Caco-2 (cell line): ENCODE data around the gene LSM3. TPM values are rescaled to one million over a fixed set of nuclear protein-coding genes. Genes with fewer than 3 reads are reported as not detected.

Experiments
- BruUV-seq: library from RNA; stranded (reverse); fragments of 400-500 nt; replicated peaks from 2 replicates; lab custom pipeline; 2021; lab: Mats Ljungman, UMichigan
- CTCF ChIA-PET: fragments of 300-600 bp; sonication (Branson Sonifier 250); formaldehyde crosslinking; loops from one replicate; lab custom pipeline; 2022; ENCODE audit warnings: antibody characterized with exemption; lab: Charles Lee
- POLR2A ChIA-PET: fragments of 300-600 bp; sonication (Branson Sonifier 250); formaldehyde crosslinking; loops from one replicate; lab custom pipeline; 2022; ENCODE audit warnings: antibody characterized with exemption; lab: Charles Lee
- DNase-seq, 2 experiments: peaks; one replicate each; pipeline versions ENCODE4 v3.0.0 to v3.0.0-alpha.2; 2020 to 2022
- H3K27me3 ChIP-seq: replicated peaks from 2 replicates; pipeline ENCODE4 v1.6.0; 2011; ENCODE audit warnings: low read length; ENCODE audit not compliant: control insufficient read depth, insufficient read depth
- H3K36me3 ChIP-seq: 2 replicates; pipeline ENCODE4 v1.5.1; 2011; ENCODE audit warnings: low read length; ENCODE audit not compliant: control insufficient read depth, insufficient read depth
- H3K4me1 ChIP-seq: fragments of 250-450 bp; sonication (Bioruptor Pico); 2 replicates; pipeline ENCODE4 v1.5.1; 2020; ENCODE audit warnings: mild to moderate bottlenecking
- H3K4me3 ChIP-seq: 2 replicates; pipeline ENCODE4 v1.5.1; 2011; ENCODE audit warnings: low read depth, mild to moderate bottlenecking, control low read depth, low read length
- H3K9me3 ChIP-seq: fragments of 250-450 bp; sonication (Bioruptor Pico); 2 replicates; pipeline ENCODE4 v1.5.1; 2020; ENCODE audit warnings: mild to moderate bottlenecking, moderate library complexity
- H3K27ac Mint-ChIP-seq: one replicate; pipeline ENCODE4 v1.8.0; 2022; ENCODE audit warnings: mixed read lengths; ENCODE audit not compliant: unreplicated experiment
- H3K27me3 Mint-ChIP-seq: one replicate; pipeline ENCODE4 v1.8.0; 2022; ENCODE audit warnings: mixed read lengths; ENCODE audit not compliant: insufficient read depth, unreplicated experiment
- H3K36me3 Mint-ChIP-seq: one replicate; pipeline ENCODE4 v1.8.0; 2022; ENCODE audit warnings: mild to moderate bottlenecking, mixed read lengths; ENCODE audit not compliant: insufficient read depth, unreplicated experiment
- H3K4me1 Mint-ChIP-seq: one replicate; pipeline ENCODE4 v1.8.0; 2022; ENCODE audit warnings: low read depth, mixed read lengths; ENCODE audit not compliant: unreplicated experiment
- H3K4me3 Mint-ChIP-seq: one replicate; pipeline ENCODE4 v1.8.0; 2022; ENCODE audit warnings: mild to moderate bottlenecking, moderate library complexity, mixed read lengths; ENCODE audit not compliant: unreplicated experiment
- H3K9me3 Mint-ChIP-seq: one replicate; pipeline ENCODE4 v1.8.0; 2022; ENCODE audit warnings: mixed read lengths; ENCODE audit not compliant: unreplicated experiment
- CTCF ChIP-seq, 2 experiments: fragments of 200-600 bp in 1 of 2; IDR thresholded peaks; 1 replicate in 1 of 2; 2 replicates in 1 of 2; pipeline versions ENCODE4 v1.5.1 to v1.8.0; 2011 to 2022; ENCODE audit warnings: antibody characterized with exemption in 1 of 2, control low read depth in 1 of 2, inconsistent platforms in 1 of 2, low read depth in 1 of 2, low read length in 1 of 2, mild to moderate bottlenecking in 1 of 2, moderate library complexity in 1 of 2; ENCODE audit not compliant: insufficient read depth in 1 of 2, severe bottlenecking in 1 of 2, unreplicated experiment in 1 of 2
- intact Hi-C: fragments of 100-400 bp; cut with micrococcal nuclease; formaldehyde crosslinking; loops from one replicate; pipeline ENCODE4 v1.10.0; 2022; ENCODE audit not compliant: unreplicated experiment
- total RNA-seq: library from RNA; stranded (reverse); gene quantifications from 2 replicates; pipeline ENCODE4 v1.2.3, GENCODE V29; 2022

Gene LSM3
- total RNA-seq, 1 experiment from 2014 or later: 20.5 TPM

DNA sequence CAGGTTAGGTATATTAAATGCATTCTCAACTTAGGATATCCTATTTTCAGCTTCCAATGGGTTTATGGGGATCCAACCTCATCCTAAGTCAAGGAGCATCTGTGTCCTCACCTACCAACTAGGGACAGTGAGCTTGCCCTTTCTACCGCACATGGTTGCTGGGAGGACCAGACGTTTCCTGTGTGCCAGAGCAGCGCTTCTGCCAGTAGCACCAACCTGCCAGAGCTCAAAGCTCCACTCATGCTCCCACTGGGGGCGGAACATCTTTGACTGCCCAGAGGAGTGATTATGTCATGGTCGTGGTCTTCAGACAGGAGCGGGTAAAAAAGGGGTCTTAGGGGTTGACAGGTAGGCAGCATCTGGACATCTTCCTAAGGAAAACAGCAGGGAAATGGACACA, 25.0 kb upstream of the LSM3 start:
- Mint-ChIP-seq H3K27me3 (no peaks in the 10 kb centered on the region), H3K36me3 (peaks cover 65% of the 10 kb centered on the region), H3K27ac (no peak overlapping the region), H3K9me3 (no peaks in the 10 kb centered on the region), H3K4me1 (no peaks in the 10 kb centered on the region), H3K4me3 (no peak overlapping the region)
- intact Hi-C loops: no loop called here
- BruUV-seq: no TSS peak
- peaks cover 5% of the 10 kb centered on the region; the same call in 1 of the 2 replicates for H3K36me3 ChIP-seq
- H3K9me3 ChIP-seq: no peaks in the 10 kb centered on the region
- no peak for DNase-seq
- TF ChIP-seq CTCF (IDR thresholded peaks at IDR 0.05; ENCODE audit: insufficient read depth in 1 of 2, low read depth in 1 of 2, low read length in 1 of 2, severe bottlenecking in 1 of 2, unreplicated experiment in 1 of 2): no peak
- CTCF ChIA-PET: no interaction called here
- POLR2A ChIA-PET: no interaction called here
- H3K4me3 ChIP-seq: no peak overlapping the region
- H3K4me1 ChIP-seq: no peaks in the 10 kb centered on the region
- H3K27me3 ChIP-seq: no peaks in the 10 kb centered on the region

- Histone ChIP-seq H3K4me1 (no peaks in the 10 kb centered on the region), H3K9me3 (no peaks in the 10 kb centered on the region), H3K4me3 (no peak overlapping the region), H3K27me3 (no peaks in the 10 kb centered on the region), H3K36me3 (peaks cover 5% of the 10 kb centered on the region)
- CTCF ChIA-PET: no interaction called here
- no peak for DNase-seq
- no peak overlapping the region for H3K27ac Mint-ChIP-seq
- no peaks in the 10 kb centered on the region for H3K27me3 Mint-ChIP-seq
- peaks cover 61% of the 10 kb centered on the region for H3K36me3 Mint-ChIP-seq
- no peak overlapping the region for H3K4me3 Mint-ChIP-seq
- intact Hi-C loops: no loop called here
- no peaks in the 10 kb centered on the region for H3K9me3 Mint-ChIP-seq
- no TSS peak for BruUV-seq
- no peaks in the 10 kb centered on the region for H3K4me1 Mint-ChIP-seq
- POLR2A ChIA-PET: no interaction called here
- TF ChIP-seq CTCF (IDR thresholded peaks at IDR 0.05; ENCODE audit: insufficient read depth in 1 of 2, low read depth in 1 of 2, low read length in 1 of 2, severe bottlenecking in 1 of 2, unreplicated experiment in 1 of 2): no peak
These were observed 24.3 kb upstream of the LSM3 start for GRCh38 chr3:14154276-14154675.

GRCh38 chr3:14154895-14155440, 23.6 kb upstream of the LSM3 start:
- no peaks in the 10 kb centered on the region for H3K4me1 Mint-ChIP-seq
- DNase-seq: no peak
- H3K9me3 Mint-ChIP-seq: no peaks in the 10 kb centered on the region
- H3K27ac Mint-ChIP-seq: no peak overlapping the region
- H3K27me3 Mint-ChIP-seq: no peaks in the 10 kb centered on the region
- peaks cover 3% of the 10 kb centered on the region for H3K36me3 ChIP-seq
- no peaks in the 10 kb centered on the region for H3K27me3 ChIP-seq
- peaks cover 63% of the 10 kb centered on the region for H3K36me3 Mint-ChIP-seq
- H3K9me3 ChIP-seq: no peaks in the 10 kb centered on the region
- intact Hi-C loops: no loop called here
- no peaks in the 10 kb centered on the region for H3K4me1 ChIP-seq
- CTCF ChIA-PET: no interaction called here
- H3K4me3 ChIP-seq: no peak overlapping the region
- TF ChIP-seq CTCF (IDR thresholded peaks at IDR 0.05; ENCODE audit: insufficient read depth in 1 of 2, low read depth in 1 of 2, low read length in 1 of 2, severe bottlenecking in 1 of 2, unreplicated experiment in 1 of 2): no peak
- POLR2A ChIA-PET: no interaction called here
- no peak overlapping the region for H3K4me3 Mint-ChIP-seq
- BruUV-seq: no TSS peak
